Measurements from ENCODE around the gene RPF1.

The RPF1 gene

DNA sequence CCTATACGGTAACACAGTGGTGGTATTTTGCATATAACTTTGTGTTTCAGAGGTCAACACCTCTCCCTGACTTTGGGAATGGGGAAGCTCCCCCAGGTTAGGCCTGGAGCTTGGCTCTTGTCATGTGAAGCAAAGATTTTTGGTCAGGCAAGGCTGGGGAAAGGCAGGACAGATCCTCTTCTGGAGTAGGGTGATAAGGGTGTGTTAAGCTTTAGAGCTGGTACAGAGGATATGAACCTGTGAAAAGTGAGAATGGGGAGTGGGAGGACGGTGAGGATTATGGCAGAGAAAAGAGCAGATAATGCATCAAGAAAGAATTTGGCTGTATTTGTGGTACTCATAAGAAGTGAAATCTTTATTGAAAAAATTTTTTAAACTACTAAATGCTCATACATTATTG is 2.3 kb downstream of the RPF1 start:
- no peak for DNase-seq (ENCODE audit: extremely low spot score)
- CTCF ChIA-PET = interaction anchor here (1.0 kb wide), 1 partner anchor 13 kb away, joined by 4 read pairs; no protein-coding TSS in a partner anchor
- TF ChIP-seq SP1 (IDR thresholded peaks at IDR 0.05) = no peak
- no peak for TF ChIP-seq ZNF384 (IDR thresholded peaks at IDR 0.05)
- TF ChIP-seq ARNT (IDR thresholded peaks at IDR 0.05) = no peak
- POLR2A ChIA-PET = no interaction called here

DNA sequence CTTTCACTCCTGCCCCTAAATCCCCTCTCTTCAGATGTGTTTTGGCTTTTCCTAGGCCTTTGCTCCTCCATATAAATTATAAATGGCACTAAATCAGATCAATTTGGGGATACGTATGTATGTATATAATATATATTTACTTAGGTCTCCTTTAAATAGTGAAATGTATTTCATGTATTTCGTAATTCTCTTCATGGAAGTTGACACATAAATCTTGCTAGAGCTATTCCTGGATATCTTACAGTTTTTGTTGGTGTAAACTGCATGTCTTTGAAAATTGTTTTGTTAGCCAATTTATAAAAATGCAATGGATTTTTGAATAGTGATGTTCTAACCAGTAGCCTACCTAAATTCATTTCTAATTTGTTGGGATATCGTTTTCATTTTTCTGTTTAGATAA is 9.0 kb downstream of the RPF1 start:
- ChIA-PET POLR2A (no interaction called here), CTCF (no interaction called here)
- no peak for DNase-seq (ENCODE audit: extremely low spot score)
- TF ChIP-seq CTBP1 (IDR thresholded peaks at IDR 0.05; ENCODE audit: borderline replicate concordance) (no peak), ZNF384 (IDR thresholded peaks at IDR 0.05) (no peak), HDGF (IDR thresholded peaks at IDR 0.05; ENCODE audit: borderline replicate concordance) (no peak), FOXA1 (IDR thresholded peaks at IDR 0.05) (no peak), NFRKB (IDR thresholded peaks at IDR 0.05) (no peak), ELF4 (IDR thresholded peaks at IDR 0.05) (no peak), TARDBP (IDR thresholded peaks at IDR 0.05) (no peak), LEF1 (IDR thresholded peaks at IDR 0.05; ENCODE audit: borderline replicate concordance) (no peak), FOXK2 (IDR thresholded peaks at IDR 0.05) (no peak), BHLHE40 (IDR thresholded peaks at IDR 0.05; ENCODE audit: borderline replicate concordance) (no peak)

DNA sequence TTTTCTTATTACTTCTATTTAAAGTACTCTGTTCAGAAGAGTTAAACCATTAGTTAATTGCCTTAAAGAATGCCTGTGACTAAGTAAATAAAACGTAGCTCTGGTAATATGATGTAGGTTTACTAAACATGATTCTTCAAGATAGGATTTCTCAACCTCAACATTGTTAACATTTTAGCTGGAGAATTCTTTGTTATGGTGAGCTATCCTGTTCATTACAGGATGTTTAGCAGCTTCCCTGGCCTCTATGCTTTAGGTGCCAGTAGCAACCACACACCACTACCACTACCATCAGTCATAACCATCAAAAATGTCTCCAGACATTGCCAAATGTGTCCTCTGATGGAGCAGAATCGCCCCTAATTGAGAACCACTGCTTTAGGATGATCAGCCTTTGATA is 10.7 kb downstream of the RPF1 start:
- CTCF ChIA-PET = no interaction called here

DNA sequence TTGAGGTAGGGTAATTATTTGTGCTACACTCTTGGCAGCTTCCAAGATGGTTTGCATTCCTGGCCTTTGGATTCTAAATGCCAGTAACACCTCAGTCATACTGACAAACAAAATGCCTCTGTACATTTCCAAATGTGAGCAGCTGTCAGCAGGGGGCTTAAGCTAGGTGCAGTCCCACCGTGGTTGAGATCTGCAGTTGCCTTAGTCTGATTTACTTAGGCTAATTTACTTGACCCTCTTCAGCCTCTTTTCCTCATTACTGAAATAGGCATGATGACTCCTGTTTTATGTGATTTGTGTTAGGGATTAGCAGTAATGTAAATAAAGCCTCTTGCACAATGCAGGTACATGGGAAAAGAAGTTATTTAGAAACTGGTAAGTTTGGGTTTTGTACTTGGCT is 13.7 kb downstream of the RPF1 start:
- no peak for DNase-seq (ENCODE audit: extremely low spot score)
- ChIA-PET POLR2A (interaction anchor here (1.5 kb wide), 1 partner anchor 14 kb away, joined by 3 read pairs; the partner anchor contains the start of gene GNG5), CTCF (no interaction called here)
- TF ChIP-seq LEF1 (IDR thresholded peaks at IDR 0.05; ENCODE audit: borderline replicate concordance) (no peak), BHLHE40 (IDR thresholded peaks at IDR 0.05; ENCODE audit: borderline replicate concordance) (no peak), L3MBTL2 (conservative IDR thresholded peaks at IDR 0.05) (no peak)

More for the DNA sequence above, 10.7 kb downstream of the RPF1 start:
- TF ChIP-seq, protein P1, sequence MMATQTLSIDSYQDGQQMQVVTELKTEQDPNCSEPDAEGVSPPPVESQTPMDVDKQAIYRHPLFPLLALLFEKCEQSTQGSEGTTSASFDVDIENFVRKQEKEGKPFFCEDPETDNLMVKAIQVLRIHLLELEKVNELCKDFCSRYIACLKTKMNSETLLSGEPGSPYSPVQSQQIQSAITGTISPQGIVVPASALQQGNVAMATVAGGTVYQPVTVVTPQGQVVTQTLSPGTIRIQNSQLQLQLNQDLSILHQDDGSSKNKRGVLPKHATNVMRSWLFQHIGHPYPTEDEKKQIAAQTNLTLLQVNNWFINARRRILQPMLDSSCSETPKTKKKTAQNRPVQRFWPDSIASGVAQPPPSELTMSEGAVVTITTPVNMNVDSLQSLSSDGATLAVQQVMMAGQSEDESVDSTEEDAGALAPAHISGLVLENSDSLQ (IDR thresholded peaks at IDR 0.05) = no peak
- no peak for TF ChIP-seq L3MBTL2 (conservative IDR thresholded peaks at IDR 0.05)
- no peak for TF ChIP-seq SP1 (IDR thresholded peaks at IDR 0.05)
- TF ChIP-seq TARDBP (IDR thresholded peaks at IDR 0.05) = no peak
- no peak for TF ChIP-seq ARNT (IDR thresholded peaks at IDR 0.05)
- TF ChIP-seq LEF1 (IDR thresholded peaks at IDR 0.05; ENCODE audit: borderline replicate concordance) = no peak
- TF ChIP-seq FOXK2 (IDR thresholded peaks at IDR 0.05) = no peak
- TF ChIP-seq HDGF (IDR thresholded peaks at IDR 0.05; ENCODE audit: borderline replicate concordance) = no peak
- TF ChIP-seq NFRKB (IDR thresholded peaks at IDR 0.05) = no peak
- no peak for TF ChIP-seq ELF4 (IDR thresholded peaks at IDR 0.05)
- TF ChIP-seq ZNF384 (IDR thresholded peaks at IDR 0.05) = no peak
- TF ChIP-seq BHLHE40 (IDR thresholded peaks at IDR 0.05; ENCODE audit: borderline replicate concordance) = no peak
- TF ChIP-seq SUZ12 (IDR thresholded peaks at IDR 0.05) = no peak
- POLR2A ChIA-PET = interaction anchor here (0.6 to 0.9 kb wide), 2 partner anchors 15 to 16 kb away, joined by 3 read pairs; partner anchors contain the start of gene SPATA1
- DNase-seq (ENCODE audit: extremely low spot score) = no peak

DNA sequence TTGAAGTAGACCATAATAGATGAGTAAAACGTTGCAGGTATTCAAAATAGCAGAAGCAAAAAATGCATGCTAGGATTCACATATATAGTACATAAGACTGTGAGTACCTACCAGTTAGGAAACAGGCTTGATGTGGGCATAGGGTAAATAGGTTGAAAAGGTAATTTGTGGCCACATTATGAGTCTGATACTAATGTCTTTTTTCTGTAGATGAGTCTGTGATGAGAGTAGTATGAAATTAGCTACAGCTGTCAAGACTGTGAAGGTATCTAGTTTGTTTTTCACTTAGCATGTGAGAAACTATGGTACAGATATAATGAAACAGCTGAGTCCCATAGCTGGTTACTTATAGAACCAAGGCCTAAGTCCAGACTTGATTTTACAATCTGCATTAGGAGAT is 14.7 kb downstream of the RPF1 start:
- ChIA-PET POLR2A (no interaction called here), CTCF (interaction anchor here (1.0 kb wide), 1 partner anchor 13 kb away, joined by 4 read pairs; no protein-coding TSS in a partner anchor)
- TF ChIP-seq BHLHE40 (IDR thresholded peaks at IDR 0.05; ENCODE audit: borderline replicate concordance) (no peak), FOXM1 (IDR thresholded peaks at IDR 0.05; ENCODE audit: borderline replicate concordance) (no peak), LEF1 (IDR thresholded peaks at IDR 0.05; ENCODE audit: borderline replicate concordance) (no peak), ZNF384 (IDR thresholded peaks at IDR 0.05) (no peak), FOXA1 (IDR thresholded peaks at IDR 0.05) (no peak), FOXK2 (IDR thresholded peaks at IDR 0.05) (no peak), SUZ12 (IDR thresholded peaks at IDR 0.05) (no peak), HDGF (IDR thresholded peaks at IDR 0.05; ENCODE audit: borderline replicate concordance) (no peak), ELF4 (IDR thresholded peaks at IDR 0.05) (no peak), TARDBP (IDR thresholded peaks at IDR 0.05) (no peak), NFRKB (IDR thresholded peaks at IDR 0.05) (no peak), CTBP1 (IDR thresholded peaks at IDR 0.05; ENCODE audit: borderline replicate concordance) (no peak), L3MBTL2 (conservative IDR thresholded peaks at IDR 0.05) (no peak), ARNT (IDR thresholded peaks at IDR 0.05) (no peak)
- TF ChIP-seq, protein P1 (IDR thresholded peaks at IDR 0.05) = no peak
- no peak for DNase-seq (ENCODE audit: extremely low spot score)

DNA sequence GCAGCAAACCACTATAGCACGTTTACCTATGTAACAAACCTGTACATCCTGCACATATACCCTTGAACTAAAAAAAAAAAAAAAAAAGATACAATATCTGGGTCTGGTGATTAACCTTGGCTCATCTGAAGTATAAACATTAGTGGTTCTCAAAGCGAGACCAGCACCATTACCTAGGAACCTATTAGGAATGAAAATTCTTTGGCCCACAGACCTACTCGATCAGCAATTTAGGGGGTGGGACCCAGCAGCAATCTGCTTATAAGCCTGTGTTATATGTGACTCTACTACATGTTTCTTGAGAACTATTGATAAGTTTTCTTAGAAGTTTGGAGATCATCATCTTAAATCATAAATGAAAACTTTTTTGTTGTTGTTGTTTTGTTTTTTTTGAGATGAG is 17.4 kb downstream of the RPF1 start:
- no peak for TF ChIP-seq ARNT (IDR thresholded peaks at IDR 0.05)
- no peak for TF ChIP-seq L3MBTL2 (conservative IDR thresholded peaks at IDR 0.05)
- TF ChIP-seq FOXA1 (IDR thresholded peaks at IDR 0.05) = no peak
- no peak for TF ChIP-seq FOXM1 (IDR thresholded peaks at IDR 0.05; ENCODE audit: borderline replicate concordance)
- TF ChIP-seq NFRKB (IDR thresholded peaks at IDR 0.05) = no peak
- TF ChIP-seq CTBP1 (IDR thresholded peaks at IDR 0.05; ENCODE audit: borderline replicate concordance) = no peak
- no peak for TF ChIP-seq TARDBP (IDR thresholded peaks at IDR 0.05)
- TF ChIP-seq LEF1 (IDR thresholded peaks at IDR 0.05; ENCODE audit: borderline replicate concordance) = no peak
- TF ChIP-seq, protein P1 (IDR thresholded peaks at IDR 0.05) = no peak
- no peak for TF ChIP-seq SUZ12 (IDR thresholded peaks at IDR 0.05)
- TF ChIP-seq BHLHE40 (IDR thresholded peaks at IDR 0.05; ENCODE audit: borderline replicate concordance) = no peak

More for the DNA sequence above, 17.4 kb downstream of the RPF1 start:
- POLR2A ChIA-PET = no interaction called here
- CTCF ChIA-PET = no interaction called here
- DNase-seq (ENCODE audit: extremely low spot score) = no peak
